ENCODE measurements around the gene GNPTAB.

The GNPTAB gene

GRCh38 chr12:101696251-101697196 lies 134.2 kb downstream of the GNPTAB start:
- DNase-seq (ENCODE audit: low read depth, low spot score): no peak

GRCh38 chr12:101695706-101696105 lies 135.1 kb downstream of the GNPTAB start:
- DNase-seq (ENCODE audit: low read depth, low spot score): no peak

All from activated naive CD8-positive, alpha-beta T cell treated with anti-CD3 and anti-CD28 coated beads, Interleukin-2, amount 50 U/mL, for 16 hours (primary cell).